Right lobe of liver (tissue), 4 donors: Measurements from ENCODE around the gene DPYD.

Source experiments
- CTCF ChIP-seq, 4 donors: fragments of 200-600 bp in 3 of 4; fragments of 450-650 bp in 1 of 4; IDR thresholded peaks; one replicate each; pipeline versions ENCODE4 v1.5.1 to v1.8.0; 2016 to 2022; ENCODE audit warnings: antibody characterized with exemption in 4 of 4, mild to moderate bottlenecking in 2 of 4
- POLR2A ChIP-seq: fragments of 450-650 bp; IDR thresholded peaks from one replicate; pipeline ENCODE4 v1.6.1; 2017; ENCODE audit warnings: antibody characterized with exemption, mild to moderate bottlenecking
- donor health status: DM: no; HTN: no; CAD: no.
- donor health status: DM: no; HTN: no; CAD: no.
- donor health status: DM: no; HTN: yes; CAD: no.

GRCh38 chr1:97046765-97047420 lies 873.9 kb downstream of the DPYD start:
- no peak for TF ChIP-seq CTCF (IDR thresholded peaks at IDR 0.05)
- TF ChIP-seq POLR2A: no peak
